K562 (cell line): ENCODE data around the gene NLK. TPM values are rescaled to one million over a fixed set of nuclear protein-coding genes. Genes with fewer than 3 reads are reported as not detected.

Source experiments
- CBFA2T3 ChIP-seq: fragments of 450-650 bp; IDR thresholded peaks from 2 replicates; pipeline ENCODE4 v1.6.1; 2017
- ESRRB ChIP-seq: fragments of 250-450 bp; sonication (Bioruptor Pico); IDR thresholded peaks from 2 replicates; pipeline ENCODE4 v1.5.0; 2020; ENCODE audit warnings: mild to moderate bottlenecking, moderate library complexity, borderline replicate concordance
- HDAC1 ChIP-seq, 2 experiments: fragments of 450-650 bp; IDR thresholded peaks; 2 replicates each; pipeline ENCODE4 v1.6.1; 2016 to 2017; ENCODE audit warnings: inconsistent platforms in 1 of 2, mild to moderate bottlenecking in 1 of 2, moderate library complexity in 1 of 2
- PRDM10 ChIP-seq: fragments of 450-650 bp; IDR thresholded peaks from 2 replicates; pipeline ENCODE4 v1.6.1; 2018; ENCODE audit not compliant: partially characterized antibody
- ZNF133 ChIP-seq: fragments of 250-450 bp; sonication (Bioruptor Pico); IDR thresholded peaks from 2 replicates; pipeline ENCODE4 v1.4.0; 2020; ENCODE audit warnings: mild to moderate bottlenecking
- ZNF407 ChIP-seq: fragments of 450-650 bp; IDR thresholded peaks from 2 replicates; pipeline ENCODE4 v1.6.1; 2016; ENCODE audit warnings: low read depth
- ZNF740 ChIP-seq, 3 experiments: fragments of 200-800 bp in 1 of 3; sonication (Bioruptor generic) in 1 of 3; sonication (generic) in 1 of 3; formaldehyde crosslinking in 1 of 3; IDR thresholded peaks; 2 replicates each; pipeline versions ENCODE4 v1.6.1 to v1.8.0; 2016 to 2022; ENCODE audit warnings: mild to moderate bottlenecking in 2 of 3, missing compliant biosample characterization in 2 of 3, missing genetic modification characterization in 2 of 3, missing genetic modification reagents in 1 of 3
- polyA plus RNA-seq, 8 experiments: library from polyadenylated mRNA; depleted of rRNA in 4 of 8; stranded (reverse) in 5 of 8; unstranded in 3 of 8; fragments of >200 nt; fragmentation: Nextera tagmentation in 2 of 8; fragmentation: Illumina TruSeq in 1 of 8; extraction: Ambion mirVana in 2 of 8; extraction: Trizol in 1 of 8; gene quantifications; 2 replicates each; pipeline versions ENCODE4 v1.2.1 to v1.2.3, GENCODE V29; 2011 to 2014; ENCODE audit warnings: inconsistent platforms in 1 of 8, missing spikeins in 1 of 8
- total RNA-seq, 7 experiments: library from RNA; depleted of rRNA in 6 of 7; stranded (reverse); fragments of >200 nt in 6 of 7; fragmentation: Illumina TruSeq in 2 of 7; extraction: Trizol in 2 of 7; gene quantifications; 2 replicates each; pipeline versions ENCODE4 v1.2.1 to v1.2.3, GENCODE V29; 2011 to 2021; ENCODE audit warnings: low replicate concordance in 1 of 7
- TF ChIP-seq, protein P1 (sequence below), 3 experiments: fragments of 200-800 bp in 1 of 3; fragments of 250-450 bp in 1 of 3; fragments of 450-650 bp in 1 of 3; sonication (Bioruptor Pico) in 1 of 3; sonication (Bioruptor generic) in 1 of 3; formaldehyde crosslinking in 1 of 3; IDR thresholded peaks; 2 replicates each; pipeline versions ENCODE4 v1.6.1 to v1.8.0; 2016 to 2022; ENCODE audit warnings: mild to moderate bottlenecking in 2 of 3, missing genetic modification characterization in 2 of 3, missing compliant biosample characterization in 1 of 3, moderate library complexity in 1 of 3

Gene NLK
- total and polyA plus RNA-seq, 9 of the 15 experiments (the other 6 are each of a cell fraction or from before 2014, with no cell fraction given), result 10.9 to 59.6 (median 26.7) TPM

DNA sequence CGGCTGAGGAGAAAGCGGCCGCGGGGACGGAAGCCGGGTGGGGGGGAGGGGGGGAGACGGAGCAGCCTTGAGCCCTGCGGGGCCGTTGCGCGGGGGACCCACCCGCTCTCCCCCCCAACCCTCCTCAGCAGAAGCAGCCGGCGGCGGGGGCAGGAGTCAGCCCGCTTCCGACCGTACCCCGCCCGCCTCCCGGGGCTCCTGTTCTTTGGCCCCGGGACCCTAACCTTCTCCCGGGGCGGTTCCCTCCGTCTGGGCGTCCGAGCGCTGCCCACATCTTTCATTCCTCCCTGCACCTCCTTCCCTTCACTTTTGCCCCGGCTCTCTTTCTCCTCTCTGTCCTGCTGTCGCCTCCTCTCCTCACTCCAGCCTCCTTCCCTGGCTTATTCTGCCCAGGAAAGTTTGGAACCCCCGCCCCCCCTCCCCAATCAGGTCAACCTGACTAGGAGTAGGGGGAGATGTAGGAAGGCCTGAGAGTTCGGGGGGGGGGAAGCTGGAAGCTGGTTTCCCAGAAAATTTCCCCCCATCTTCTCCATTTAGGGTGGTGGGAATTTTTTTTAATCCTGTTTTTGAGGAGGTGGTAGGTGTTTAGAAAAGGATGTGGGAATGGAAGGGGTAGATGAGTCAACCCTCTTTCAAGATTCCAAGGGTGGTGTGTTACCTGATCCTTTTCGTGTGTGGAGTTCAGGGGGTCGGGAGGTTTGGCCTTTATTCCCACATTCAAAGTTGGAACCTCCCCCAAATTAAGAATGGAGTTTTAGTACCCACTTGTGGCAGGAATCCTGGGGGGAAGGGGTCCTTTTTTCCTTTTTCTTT is 427 bp upstream of the NLK start (continued):
- TF ChIP-seq ESRRB (no peak), ZNF407 (peak; percentile 74), ZNF133 (no peak), CBFA2T3 (no peak), ZNF740 (CRISPR knock-in tag; IDR thresholded peaks at IDR 0.05) (no peak), ZNF740 (tag; IDR thresholded peaks at IDR 0.05) (peak in 1 of 2 experiments; percentile 43; a peak in 1 of 4 replicates), HDAC1 (IDR thresholded peaks at IDR 0.05) (0 out of 4 replicates have a peak, but pooled peaks of 1 of the 2 experiments have one; percentile 19), PRDM10 (peak; percentile 44)
- TF ChIP-seq, protein P1, sequence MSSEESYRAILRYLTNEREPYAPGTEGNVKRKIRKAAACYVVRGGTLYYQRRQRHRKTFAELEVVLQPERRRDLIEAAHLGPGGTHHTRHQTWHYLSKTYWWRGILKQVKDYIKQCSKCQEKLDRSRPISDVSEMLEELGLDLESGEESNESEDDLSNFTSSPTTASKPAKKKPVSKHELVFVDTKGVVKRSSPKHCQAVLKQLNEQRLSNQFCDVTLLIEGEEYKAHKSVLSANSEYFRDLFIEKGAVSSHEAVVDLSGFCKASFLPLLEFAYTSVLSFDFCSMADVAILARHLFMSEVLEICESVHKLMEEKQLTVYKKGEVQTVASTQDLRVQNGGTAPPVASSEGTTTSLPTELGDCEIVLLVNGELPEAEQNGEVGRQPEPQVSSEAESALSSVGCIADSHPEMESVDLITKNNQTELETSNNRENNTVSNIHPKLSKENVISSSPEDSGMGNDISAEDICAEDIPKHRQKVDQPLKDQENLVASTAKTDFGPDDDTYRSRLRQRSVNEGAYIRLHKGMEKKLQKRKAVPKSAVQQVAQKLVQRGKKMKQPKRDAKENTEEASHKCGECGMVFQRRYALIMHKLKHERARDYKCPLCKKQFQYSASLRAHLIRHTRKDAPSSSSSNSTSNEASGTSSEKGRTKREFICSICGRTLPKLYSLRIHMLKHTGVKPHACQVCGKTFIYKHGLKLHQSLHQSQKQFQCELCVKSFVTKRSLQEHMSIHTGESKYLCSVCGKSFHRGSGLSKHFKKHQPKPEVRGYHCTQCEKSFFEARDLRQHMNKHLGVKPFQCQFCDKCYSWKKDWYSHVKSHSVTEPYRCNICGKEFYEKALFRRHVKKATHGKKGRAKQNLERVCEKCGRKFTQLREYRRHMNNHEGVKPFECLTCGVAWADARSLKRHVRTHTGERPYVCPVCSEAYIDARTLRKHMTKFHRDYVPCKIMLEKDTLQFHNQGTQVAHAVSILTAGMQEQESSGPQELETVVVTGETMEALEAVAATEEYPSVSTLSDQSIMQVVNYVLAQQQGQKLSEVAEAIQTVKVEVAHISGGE (CRISPR knock-in tag; IDR thresholded peaks at IDR 0.05), result peak in 1 of 3 experiments; percentile 68; a peak in 2 of 6 replicates
